DMS53 treated with DMSO at 0.1 percent for 48 hours (cell line): ENCODE results near the gene NOX4.
"Not testable (repeated sequence)": the region's sequence is repeated elsewhere in the genome, so short reads cannot be mapped to it uniquely, and the experiment has no call there.

Source experiments
- DNase-seq: peaks from one replicate; lab custom pipeline; 2025; ENCODE audit not compliant: unreplicated experiment; lab: John Stamatoyannopoulos, UW

Gene NOX4

DNA sequence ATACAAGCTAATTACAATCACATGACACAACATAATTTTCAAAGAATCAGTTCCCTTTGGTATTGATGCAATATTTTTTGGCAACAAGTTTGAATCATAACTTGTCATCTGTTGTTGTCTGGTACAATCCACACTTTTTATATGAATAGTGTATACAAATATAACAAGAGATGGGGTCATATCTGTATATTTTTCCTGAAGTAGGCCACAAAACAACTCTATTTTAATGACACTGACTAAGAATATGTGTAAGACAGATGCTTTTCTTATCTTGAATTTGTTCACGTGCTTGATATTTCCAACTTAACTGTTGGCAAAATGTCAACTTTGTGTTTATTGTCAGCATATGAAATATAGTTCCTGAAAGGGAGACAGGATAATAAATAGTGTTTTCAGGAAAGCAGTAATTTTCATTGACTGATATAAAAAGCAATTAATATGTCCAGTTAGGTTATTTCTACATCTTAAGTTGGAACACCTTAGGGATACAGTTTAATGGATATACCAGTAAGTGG, 27.9 kb downstream of the NOX4 start:
- DNase-seq, result no peak

DNA sequence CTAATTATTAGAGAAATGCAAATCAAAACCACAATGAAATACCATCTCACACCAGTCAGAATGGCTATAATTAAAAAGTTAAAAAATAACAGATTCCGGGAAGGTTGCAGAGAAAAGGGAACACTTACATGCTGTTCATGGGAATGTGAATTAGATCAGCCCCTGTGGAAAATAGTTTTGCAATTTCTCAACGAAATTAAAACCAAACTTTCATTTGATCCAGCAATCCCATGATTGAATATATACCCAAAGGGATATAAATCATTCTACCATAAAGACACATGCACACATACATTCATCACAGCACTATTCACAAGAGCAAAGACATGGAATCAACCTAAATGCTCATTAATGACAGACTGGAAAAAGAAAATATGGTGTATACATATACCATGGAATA, 32.5 kb downstream of the NOX4 start:
- DNase-seq, result no peak

DNA sequence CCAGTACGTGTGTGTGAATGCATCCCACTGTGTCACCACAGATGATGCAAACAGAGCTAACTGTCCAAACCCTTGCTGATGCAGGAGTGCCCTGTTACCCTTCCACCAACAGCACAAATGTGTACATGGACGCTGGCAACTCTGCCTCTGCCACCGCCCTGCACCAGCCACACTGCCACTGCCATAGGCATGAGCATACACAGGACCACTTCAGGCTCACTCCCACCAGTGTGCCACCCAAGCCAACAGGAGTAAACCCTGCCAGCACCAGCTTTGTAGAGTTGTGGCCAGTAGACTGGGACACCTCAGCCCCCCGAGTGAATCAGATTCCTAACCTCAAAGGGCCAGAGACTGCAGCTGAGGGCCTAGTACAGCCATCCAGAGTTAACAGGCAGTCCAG, 34.0 kb downstream of the NOX4 start:
- no peak for DNase-seq

DNA sequence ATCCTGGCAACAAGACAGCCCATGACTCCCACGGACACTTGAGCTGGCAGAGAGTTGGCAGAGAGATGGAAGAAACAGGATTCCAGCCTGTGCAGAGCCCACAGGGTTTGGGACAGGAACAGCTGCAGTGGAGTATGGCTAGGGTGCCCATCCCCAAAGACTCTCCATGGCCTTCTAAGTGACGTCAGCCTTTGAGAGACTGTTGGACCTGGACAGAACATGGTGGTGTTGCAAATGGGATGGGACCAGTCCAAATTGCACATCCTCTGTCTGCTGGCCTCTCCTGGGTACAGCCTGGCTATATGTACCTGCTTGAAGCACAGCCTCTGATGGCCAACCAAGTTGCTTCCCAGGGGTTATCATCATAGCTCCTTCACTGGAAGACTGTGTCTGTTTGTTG, 34.5 kb downstream of the NOX4 start:
- DNase-seq, result no peak

DNA sequence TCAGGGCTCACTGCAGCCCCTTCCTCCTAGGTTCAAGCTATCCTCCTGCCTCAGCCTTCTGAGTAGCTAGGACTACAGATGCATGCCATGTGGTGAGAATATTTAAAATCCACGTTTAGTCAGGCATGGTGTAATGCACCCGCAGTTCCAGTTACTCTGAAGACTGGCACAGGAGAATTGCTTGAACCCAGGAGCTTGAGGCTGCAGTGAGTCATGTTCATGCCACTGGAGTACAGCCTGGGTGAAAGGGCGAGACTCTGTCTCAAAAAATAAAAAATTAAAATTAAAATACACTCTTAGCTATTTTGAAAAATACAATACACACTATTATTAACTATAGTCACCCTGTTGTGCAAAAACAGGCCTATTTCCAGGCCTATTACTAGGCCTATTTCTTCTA, 38.4 kb downstream of the NOX4 start:
- no peak for DNase-seq

DNA sequence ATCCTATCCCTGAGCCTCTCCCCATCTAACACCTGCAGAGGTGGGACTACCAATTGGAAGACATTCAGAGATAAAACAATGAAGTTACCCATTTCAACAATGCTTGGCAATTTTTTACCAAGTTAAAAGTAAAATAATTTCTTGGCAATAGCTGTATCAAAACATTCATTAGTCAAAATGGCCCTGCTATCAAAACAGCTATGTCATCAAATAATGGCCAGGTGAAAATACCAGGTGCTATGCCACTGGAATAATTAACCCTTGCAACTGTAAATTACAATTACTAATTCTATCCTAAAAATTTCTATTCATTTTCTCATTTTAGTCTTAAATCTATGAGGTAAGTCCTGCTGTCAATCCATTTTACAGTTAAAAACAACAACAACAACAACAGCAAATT, 43.3 kb downstream of the NOX4 start:
- no peak for DNase-seq

DNA sequence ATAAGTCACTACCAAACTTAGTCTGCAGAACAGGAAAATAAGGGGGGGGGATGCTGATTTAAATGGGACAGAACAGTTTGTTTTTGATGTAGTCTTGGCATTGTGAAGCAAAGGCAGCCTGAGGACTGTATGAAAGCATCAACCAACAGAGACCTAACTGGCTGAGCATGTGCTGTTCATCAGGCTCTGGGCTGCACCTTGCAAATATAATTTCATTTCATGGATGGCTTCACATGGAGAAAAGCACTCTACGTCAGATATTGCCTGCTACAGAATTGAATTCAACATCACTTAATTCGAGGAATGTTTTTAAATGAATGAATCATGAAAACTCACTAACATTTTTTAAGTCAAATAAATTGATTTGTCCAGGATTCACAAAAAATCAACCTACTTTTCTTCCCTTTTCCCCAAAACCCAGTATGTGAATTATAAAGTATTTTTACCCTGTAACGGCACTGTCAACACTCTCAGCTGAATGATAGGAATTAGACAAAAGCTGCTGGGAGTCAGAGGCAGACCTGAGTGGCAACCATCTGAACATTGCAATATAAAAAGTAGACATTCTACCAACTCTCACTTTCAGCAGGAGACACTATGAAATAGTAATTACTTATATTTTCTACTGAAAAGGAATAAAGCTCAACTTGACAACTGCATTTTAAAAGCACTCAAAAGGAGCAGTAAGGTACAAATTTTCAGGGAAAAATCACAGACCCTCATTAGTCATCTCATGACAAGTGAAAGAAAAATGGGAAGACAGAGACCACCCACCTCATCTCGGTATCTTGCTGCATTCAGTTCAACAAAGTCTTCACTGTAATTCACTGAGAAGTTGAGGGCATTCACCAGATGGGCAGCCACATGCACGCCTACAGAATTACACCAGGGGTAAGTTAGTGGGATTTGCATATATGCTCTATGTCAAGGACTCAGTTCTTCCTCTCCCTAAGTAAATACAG, 47.5 kb downstream of the NOX4 start:
- no peak for DNase-seq

DNA sequence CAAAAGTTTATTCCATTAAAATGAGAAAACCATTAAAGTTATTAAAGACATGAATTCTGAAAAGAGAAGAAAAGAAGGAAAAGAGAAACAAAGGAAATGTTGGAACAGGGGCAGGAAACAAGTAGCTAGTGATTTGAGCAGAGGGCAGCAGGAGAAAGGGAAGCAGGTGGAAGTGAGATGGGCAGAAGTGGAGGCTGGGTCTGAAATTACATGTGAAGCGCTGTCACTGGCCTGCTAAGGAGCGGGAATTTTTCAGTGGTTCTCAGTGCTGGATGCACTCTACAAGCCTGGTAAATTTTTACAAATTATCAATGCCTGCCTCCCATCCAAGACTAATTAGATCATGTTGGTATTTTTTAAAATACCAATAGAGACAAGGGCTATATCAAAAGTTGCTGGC, 48.4 kb downstream of the NOX4 start:
- no peak for DNase-seq

DNA sequence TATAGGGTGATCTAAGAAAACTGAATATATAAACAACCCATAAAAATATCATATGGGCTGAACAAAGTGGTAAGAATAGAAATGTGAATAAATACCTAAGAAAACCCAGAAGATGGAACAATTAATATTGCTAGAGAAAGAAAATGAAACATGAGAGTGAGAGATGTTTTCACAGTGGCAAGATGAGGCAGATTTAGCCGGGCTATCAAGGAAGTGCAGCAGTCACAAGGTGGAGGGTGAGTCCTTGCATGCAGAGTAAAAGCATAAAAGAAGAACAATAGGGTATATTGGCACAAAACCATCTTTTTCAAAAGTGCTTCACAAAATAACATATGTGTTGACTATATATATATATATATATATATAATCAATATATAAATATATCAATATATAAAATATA, 49.6 kb downstream of the NOX4 start:
- DNase-seq, result no peak

DNA sequence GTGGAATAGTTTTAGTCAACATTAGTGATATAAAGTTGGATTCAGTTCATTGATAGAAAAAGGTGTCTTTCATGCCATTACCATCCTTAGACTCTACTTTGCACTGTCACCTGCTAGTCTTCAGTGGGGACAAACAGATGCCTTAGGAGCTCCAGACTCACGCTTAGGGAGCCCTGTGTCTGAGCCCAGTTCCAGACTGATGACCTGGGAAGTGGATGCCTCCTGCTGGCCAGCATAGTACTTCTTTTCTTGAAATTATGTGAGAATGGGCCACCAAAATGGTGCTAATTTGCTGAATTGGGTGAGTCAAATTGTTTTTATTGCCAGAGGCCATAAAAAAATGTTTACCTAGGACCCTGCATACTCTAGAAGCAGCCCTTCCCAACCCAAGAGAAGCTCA, 53.9 kb downstream of the NOX4 start:
- DNase-seq, result no peak

DNA sequence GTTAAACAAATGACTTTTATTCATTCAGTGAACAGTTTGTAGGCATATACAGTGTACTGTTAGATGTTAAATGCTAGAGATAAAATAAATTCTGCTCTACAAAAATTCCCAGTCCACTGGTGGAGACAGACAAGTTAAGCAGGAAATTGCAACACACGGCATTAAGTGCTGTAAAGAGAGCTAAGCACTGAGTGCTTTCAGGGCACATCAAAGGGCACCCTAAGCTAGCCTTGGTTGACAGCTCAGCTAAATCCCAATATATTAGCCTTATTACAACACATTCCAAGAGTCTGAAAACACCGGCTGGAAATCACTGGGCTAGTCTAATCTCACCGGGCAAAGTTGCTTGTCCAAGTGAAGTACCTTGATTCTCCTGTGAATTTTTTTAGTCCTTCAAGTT, 55.1 kb downstream of the NOX4 start:
- DNase-seq, result no peak

DNA sequence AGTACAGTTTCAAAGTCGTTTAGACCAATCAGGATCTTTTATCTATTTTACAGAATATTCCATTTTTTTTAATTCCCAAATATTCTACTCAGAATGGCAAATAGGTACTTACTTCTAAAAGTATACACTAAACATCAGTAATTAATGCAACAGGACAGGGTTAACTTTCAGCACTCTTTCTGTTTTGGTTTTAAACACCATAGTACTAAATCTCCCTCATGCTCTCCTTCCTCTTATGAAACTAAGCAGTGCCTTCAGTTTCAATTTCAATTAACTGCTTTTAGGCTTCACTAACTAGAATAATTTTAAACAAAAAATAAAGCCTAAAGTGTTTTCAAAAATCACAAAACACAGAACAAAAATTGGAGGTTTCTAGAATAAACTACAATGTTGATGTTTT, 57.9 kb downstream of the NOX4 start:
- DNase-seq, result no peak

DNA sequence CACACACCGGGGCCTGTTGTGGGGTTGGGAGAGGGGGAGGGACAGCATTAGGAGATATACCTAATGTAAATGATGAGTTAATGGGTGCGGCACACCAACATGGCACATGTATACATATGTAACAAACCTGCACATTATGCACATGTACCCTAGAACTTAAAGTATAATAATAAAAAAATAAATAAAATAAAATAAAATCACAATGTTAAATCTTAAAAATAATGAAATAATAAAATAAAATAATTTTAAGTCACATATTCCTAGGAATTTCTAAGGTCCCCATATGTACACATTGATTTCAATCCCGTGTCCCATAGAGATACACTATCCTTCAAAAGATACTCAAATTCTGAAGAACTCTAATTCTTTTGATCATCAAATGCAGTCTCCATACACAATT, 59.0 kb downstream of the NOX4 start:
- DNase-seq, result not testable (repeated sequence)

DNA sequence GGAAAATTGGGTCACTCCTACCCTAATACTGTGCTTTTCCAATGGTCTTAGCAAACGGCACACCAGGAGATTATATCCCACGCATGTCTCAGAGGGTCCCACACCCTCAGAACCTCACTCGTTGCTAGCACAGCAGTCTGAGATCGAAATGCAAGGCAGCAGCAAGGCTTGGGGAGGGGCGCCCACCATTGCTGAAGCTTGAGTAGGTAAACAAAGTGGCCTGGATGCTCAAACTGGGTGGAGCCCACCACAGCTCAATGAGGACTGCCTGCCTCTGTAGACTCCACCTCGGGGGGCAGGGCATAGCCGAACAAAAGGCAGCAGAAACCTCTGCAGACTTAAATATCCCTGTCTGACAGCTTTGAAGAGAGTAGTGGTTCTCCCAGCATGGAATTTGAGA, 64.7 kb downstream of the NOX4 start:
- not testable (repeated sequence) for DNase-seq

DNA sequence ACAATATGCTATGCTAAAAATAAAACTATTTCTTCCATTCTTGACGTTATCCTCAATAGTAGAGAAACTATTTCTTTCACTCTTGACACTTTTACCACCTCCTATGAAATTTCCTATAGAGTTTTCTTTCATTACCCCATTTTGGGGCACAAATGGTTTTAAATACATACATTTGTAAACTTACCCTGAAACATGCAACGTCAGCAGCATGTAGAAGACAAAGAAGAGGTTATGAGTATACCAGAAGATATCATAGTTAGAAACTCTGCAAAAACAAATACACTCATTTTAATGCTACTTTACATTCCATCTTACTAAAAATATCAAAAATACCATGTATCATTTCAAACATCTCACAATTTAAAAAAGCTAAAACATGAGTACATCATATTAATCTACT, 69.5 kb downstream of the NOX4 start:
- DNase-seq, result no peak

DNA sequence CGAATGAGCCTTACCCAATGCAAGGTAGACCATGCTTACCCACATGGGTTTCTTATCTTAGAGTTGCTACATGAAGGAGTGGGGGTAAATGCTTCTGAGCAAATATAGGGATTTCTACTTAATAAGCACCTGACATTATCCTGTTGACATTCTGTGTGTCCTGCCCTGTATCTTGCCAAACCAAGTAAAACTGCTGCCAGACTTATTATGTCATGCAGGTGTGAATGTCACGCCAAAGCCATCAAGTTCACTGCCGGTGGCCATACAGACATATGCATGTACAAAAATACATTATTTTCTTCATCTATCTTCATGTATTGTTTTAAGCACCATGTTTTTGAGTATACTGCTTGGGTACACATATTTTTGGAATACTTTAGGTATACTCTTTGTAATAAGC, 70.2 kb downstream of the NOX4 start:
- no peak for DNase-seq

DNA sequence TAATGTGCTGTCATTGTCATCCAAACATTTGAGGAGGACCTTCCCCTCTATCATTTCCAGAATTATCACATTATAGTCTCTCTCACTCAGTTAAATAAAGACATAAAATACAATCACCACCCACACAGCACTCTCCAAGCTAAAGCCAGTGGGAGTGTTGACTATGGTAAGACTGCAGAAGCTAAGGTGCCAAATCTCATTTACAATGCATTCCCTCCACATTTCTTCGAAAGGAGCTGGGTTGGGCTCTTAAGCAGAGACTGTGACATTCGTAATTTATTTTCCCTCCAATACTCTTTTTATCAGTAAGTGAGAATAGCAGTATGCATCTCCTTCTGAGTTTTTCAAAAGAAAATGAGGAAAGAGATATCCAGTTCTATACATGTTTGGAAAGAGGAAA, 74.2 kb downstream of the NOX4 start:
- no peak for DNase-seq

DNA sequence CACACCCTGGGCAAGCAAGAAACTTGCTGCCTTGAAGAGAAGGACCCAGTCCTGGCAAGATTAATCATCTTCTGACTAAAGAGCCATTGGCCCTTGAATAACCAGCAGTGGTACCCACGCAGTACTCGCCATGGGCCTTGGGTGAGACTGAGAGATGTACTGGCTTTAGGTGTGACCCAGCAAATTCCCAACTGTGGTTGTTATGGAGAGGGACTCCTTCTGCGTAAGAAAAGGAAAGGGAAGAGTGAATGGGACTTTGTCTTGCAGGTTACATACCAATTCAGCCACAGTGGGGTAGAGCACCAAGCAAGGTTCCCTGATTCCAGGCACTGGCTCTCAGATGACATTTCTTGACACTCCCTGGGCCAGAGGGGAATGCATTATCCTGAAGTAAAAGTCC, 80.1 kb downstream of the NOX4 start:
- DNase-seq, result not testable (repeated sequence)

DNA sequence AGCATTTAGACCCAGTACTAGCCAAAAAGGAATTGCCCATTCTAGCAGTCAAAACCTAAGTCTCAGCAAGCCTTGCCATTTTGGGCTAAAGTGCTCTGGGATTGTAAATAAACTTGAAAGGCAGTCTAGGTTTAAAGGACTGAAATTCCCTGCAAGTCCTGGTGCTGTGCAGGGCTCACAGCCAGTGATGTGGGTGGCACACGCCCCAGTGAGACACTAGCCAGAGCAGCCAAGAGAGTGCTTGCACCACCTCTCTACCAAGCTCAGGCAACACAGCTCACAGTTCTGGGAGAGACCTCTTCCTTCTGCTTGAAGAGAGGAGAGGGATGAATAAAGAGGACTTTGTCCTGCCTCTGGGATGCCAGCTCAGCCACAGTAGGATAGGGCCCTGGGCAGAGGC, 80.5 kb downstream of the NOX4 start:
- not testable (repeated sequence) for DNase-seq

DNA sequence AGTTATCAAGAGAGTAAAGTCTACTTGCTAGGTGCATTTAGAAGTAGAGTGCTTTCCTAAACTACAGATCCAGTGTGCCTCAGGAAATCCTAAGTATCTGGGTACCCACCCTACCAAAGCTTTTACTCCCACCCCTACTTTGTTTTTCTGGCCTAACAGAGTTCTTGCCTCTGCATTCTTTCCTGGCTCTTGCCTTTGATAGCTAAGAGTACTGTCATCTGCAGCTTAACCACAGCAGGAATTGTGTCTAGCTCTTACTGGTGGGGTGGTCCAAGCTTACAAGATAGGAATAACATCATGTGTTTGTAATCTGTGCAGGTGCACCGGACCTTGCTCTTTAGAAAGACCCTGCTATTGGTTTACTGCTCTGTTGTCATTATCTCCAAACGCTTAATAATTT, 82.7 kb downstream of the NOX4 start:
- not testable (repeated sequence) for DNase-seq

DNA sequence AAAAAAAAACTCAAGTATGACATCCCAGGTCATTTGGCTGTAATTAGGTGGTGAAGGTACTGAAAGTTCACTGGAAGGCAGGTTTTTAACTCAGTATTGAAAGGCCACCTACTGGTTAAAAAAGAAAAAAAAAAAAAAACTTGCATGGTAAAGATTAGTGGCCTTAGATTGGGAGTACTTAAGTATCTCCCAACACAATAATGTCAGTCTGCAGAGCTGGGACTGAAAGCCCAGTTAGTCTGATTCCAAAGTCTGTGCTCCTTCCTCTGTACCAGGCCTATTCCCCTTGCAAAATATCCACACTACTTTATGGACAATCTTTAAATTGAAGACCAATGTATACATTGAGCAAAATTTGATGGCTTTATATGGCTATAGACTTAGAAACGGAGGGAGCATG, 85.5 kb downstream of the NOX4 start:
- peak; percentile 55 for DNase-seq

DNA sequence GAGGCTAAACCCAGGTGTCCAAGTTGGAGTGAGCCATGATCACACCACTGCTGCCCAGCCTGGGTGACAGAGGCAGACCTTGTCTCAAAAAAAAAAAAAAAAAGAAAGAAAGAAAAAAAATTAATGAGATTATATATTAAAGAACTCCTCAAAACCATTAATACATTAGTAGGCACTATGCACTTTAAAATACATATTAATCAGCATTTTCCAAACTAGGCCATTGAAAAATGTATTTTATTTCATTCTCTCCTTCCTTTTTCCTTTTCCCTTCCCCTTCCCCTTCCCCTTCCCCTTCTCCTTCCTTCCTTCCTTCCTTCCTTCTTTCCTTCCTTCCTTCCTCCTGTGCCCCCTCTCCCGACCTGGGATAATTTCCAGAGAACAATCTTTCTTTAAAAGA, 99.5 kb downstream of the NOX4 start:
- not testable (repeated sequence) for DNase-seq

DNA sequence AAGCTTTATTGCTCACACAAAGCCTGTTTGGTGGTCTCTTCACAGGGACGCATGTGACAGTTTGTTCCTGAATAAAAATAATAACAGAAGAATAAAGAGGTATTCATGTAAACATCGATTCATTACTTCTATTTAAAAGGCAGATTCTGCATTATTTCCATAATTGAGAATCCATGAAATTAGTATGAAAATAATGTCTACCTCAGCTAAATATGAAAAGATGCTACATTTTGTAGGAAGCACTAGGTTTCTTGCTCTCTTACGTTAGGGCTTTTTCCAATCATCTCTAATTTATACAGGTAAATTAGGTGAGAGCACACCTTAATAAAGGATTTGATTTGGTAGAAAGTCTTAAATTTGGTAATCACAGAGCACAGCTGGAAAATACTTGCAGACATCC, 103.7 kb downstream of the NOX4 start:
- DNase-seq, result not testable (repeated sequence)
